ENCODE data around the gene REL. TPM values are rescaled to one million over a fixed set of nuclear protein-coding genes. Genes with fewer than 3 reads are reported as not detected.
A peak's percentile ranks its signal among the peaks of the same experiment; 100 is the strongest.

Gene REL
- total and polyA plus RNA-seq, 3 experiments from 2014 or later = 25.4 to 47.6 (median 45.6) TPM

GRCh38 chr2:60839126-60839813, 42.1 kb upstream of the REL start:
- Histone ChIP-seq H3K9me3 (ENCODE audit: low read length) (no peaks in the 10 kb centered on the region), H3K4me3 (ENCODE audit: low read length) (no peak overlapping the region), H3K27me3 (ENCODE audit: insufficient read depth, low read length, poor library complexity, severe bottlenecking) (peaks cover 4% of the 10 kb centered on the region), H3K36me3 (ENCODE audit: insufficient read depth, low read length) (no peaks in the 10 kb centered on the region), H3K4me1 (ENCODE audit: insufficient read depth, low read length) (peaks cover 10% of the 10 kb centered on the region), H3K27ac (ENCODE audit: low read depth, low read length) (no peak overlapping the region)
- peaks cover 10 to 11% (median 11%) of the 10 kb centered on the region in 3 donors for H3K4me1 Mint-ChIP-seq
- no peaks in the 10 kb centered on the region for H3K36me3 Mint-ChIP-seq
- peak overlapping the region in 2 of 8 donors; percentile 20 to 29 for H3K27ac Mint-ChIP-seq
- H3K9me3 Mint-ChIP-seq = no peaks in the 10 kb centered on the region
- H3K27me3 Mint-ChIP-seq = peaks cover 2 to 15% of the 10 kb centered on the region in 2 donors
- H3K4me3 Mint-ChIP-seq = no peak overlapping the region
- CTCF ChIA-PET = interaction anchor here (0.8 to 1.8 kb wide), 2 partner anchors 12 to 34 kb away, joined by 3 to 5 read pairs; no protein-coding TSS in a partner anchor
- POLR2A ChIA-PET = interaction anchor here (0.6 kb wide), 1 partner anchor 991 kb away, joined by 8 read pairs; no protein-coding TSS in a partner anchor
- DNase-seq = no peak

GRCh38 chr2:60840880-60841279, 40.5 kb upstream of the REL start:
- H3K9me3 Mint-ChIP-seq = no peaks in the 10 kb centered on the region
- CTCF ChIA-PET = no interaction called here
- H3K4me1 ChIP-seq (ENCODE audit: insufficient read depth, low read length) = peaks cover 10% of the 10 kb centered on the region
- peaks cover 0 to 7% of the 10 kb centered on the region in 2 donors for H3K27me3 Mint-ChIP-seq
- H3K36me3 Mint-ChIP-seq = no peaks in the 10 kb centered on the region
- H3K27ac Mint-ChIP-seq = peak overlapping the region; percentile 40 to 90 (median 76)
- no peak overlapping the region for H3K4me3 ChIP-seq (ENCODE audit: low read length)
- H3K9me3 ChIP-seq (ENCODE audit: low read length) = no peaks in the 10 kb centered on the region
- no peaks in the 10 kb centered on the region for H3K27me3 ChIP-seq (ENCODE audit: insufficient read depth, low read length, poor library complexity, severe bottlenecking)
- peaks cover 10 to 11% (median 11%) of the 10 kb centered on the region in 3 donors for H3K4me1 Mint-ChIP-seq
- peak overlapping the region in 3 of 7 donors; percentile 26 to 57 (median 50) for H3K4me3 Mint-ChIP-seq
- no peaks in the 10 kb centered on the region for H3K36me3 ChIP-seq (ENCODE audit: insufficient read depth, low read length)
- POLR2A ChIA-PET = no interaction called here
- no peak overlapping the region for H3K27ac ChIP-seq (ENCODE audit: low read depth, low read length)
- DNase-seq = peak in 2 of 5 donors; percentile 13 to 26

- no peak overlapping the region for H3K4me3 ChIP-seq (ENCODE audit: low read length)
- Mint-ChIP-seq H3K4me1 (peaks cover 10 to 11% (median 11%) of the 10 kb centered on the region in 3 donors), H3K27me3 (peaks cover 0 to under 1% of the 10 kb centered on the region in 2 donors), H3K36me3 (no peaks in the 10 kb centered on the region), H3K9me3 (no peaks in the 10 kb centered on the region), H3K4me3 (no peak overlapping the region), H3K27ac (peak overlapping the region in 1 of 8 donors; percentile 70)
- no peaks in the 10 kb centered on the region for H3K9me3 ChIP-seq (ENCODE audit: low read length)
- DNase-seq = no peak
- POLR2A ChIA-PET = no interaction called here
- H3K27ac ChIP-seq (ENCODE audit: low read depth, low read length) = no peak overlapping the region
- H3K36me3 ChIP-seq (ENCODE audit: insufficient read depth, low read length) = no peaks in the 10 kb centered on the region
- CTCF ChIA-PET = no interaction called here
- H3K4me1 ChIP-seq (ENCODE audit: insufficient read depth, low read length) = peaks cover 10% of the 10 kb centered on the region
- H3K27me3 ChIP-seq (ENCODE audit: insufficient read depth, low read length, poor library complexity, severe bottlenecking) = no peaks in the 10 kb centered on the region
Observed at GRCh38 chr2:60843006-60843405, 38.4 kb upstream of the REL start.

DNA sequence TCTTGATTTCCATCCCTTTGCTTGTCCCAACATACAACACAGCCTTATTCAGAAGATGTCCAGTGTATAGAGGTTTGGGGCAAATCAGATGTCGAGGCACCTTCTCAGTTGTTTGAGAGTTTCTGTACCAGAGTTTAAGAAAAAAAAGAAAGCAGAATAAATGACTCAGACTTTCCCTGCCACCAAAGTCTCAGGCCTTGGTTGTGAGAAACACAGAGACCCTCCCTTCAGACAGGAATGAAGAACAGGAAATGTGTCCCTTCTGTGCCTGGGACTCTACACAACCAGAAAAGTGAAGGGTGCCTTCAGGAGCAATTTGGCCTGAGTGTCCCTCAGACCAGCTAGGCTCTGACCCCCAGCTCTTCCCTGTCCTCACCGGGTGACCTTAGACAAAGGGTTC, 37.3 kb upstream of the REL start:
- DNase-seq = no peak
- Mint-ChIP-seq H3K36me3 (no peaks in the 10 kb centered on the region), H3K27ac (peak overlapping the region in 3 of 8 donors; percentile 1 to 61 (median 45)), H3K4me1 (peaks cover 10 to 11% (median 11%) of the 10 kb centered on the region in 3 donors), H3K4me3 (no peak overlapping the region), H3K9me3 (no peaks in the 10 kb centered on the region), H3K27me3 (peaks cover 0 to 2% of the 10 kb centered on the region in 2 donors)
- Histone ChIP-seq H3K36me3 (ENCODE audit: insufficient read depth, low read length) (no peaks in the 10 kb centered on the region), H3K4me3 (ENCODE audit: low read length) (no peak overlapping the region), H3K27ac (ENCODE audit: low read depth, low read length) (no peak overlapping the region), H3K27me3 (ENCODE audit: insufficient read depth, low read length, poor library complexity, severe bottlenecking) (no peaks in the 10 kb centered on the region), H3K4me1 (ENCODE audit: insufficient read depth, low read length) (peaks cover 10% of the 10 kb centered on the region), H3K9me3 (ENCODE audit: low read length) (no peaks in the 10 kb centered on the region)
- ChIA-PET POLR2A (no interaction called here), CTCF (no interaction called here)

- peaks cover 2 to 9% of the 10 kb centered on the region in 2 donors for H3K27me3 Mint-ChIP-seq
- no peaks in the 10 kb centered on the region for H3K4me1 Mint-ChIP-seq
- Histone ChIP-seq H3K4me3 (ENCODE audit: low read length) (no peak overlapping the region), H3K27ac (ENCODE audit: low read depth, low read length) (no peak overlapping the region), H3K36me3 (ENCODE audit: insufficient read depth, low read length) (no peaks in the 10 kb centered on the region), H3K4me1 (ENCODE audit: insufficient read depth, low read length) (no peaks in the 10 kb centered on the region), H3K27me3 (ENCODE audit: insufficient read depth, low read length, poor library complexity, severe bottlenecking) (no peaks in the 10 kb centered on the region), H3K9me3 (ENCODE audit: low read length) (no peaks in the 10 kb centered on the region)
- H3K4me3 Mint-ChIP-seq = no peak overlapping the region
- no peaks in the 10 kb centered on the region for H3K36me3 Mint-ChIP-seq
- no peaks in the 10 kb centered on the region for H3K9me3 Mint-ChIP-seq
- no peak for DNase-seq
- POLR2A ChIA-PET = no interaction called here
- CTCF ChIA-PET = no interaction called here
- peak overlapping the region in 1 of 8 donors; percentile 76 for H3K27ac Mint-ChIP-seq
Observed at GRCh38 chr2:60847854-60848253, 33.5 kb upstream of the REL start.

GRCh38 chr2:60849187-60849586, 32.2 kb upstream of the REL start:
- ChIA-PET CTCF (no interaction called here), POLR2A (no interaction called here)
- Mint-ChIP-seq H3K27me3 (peaks cover 8 to 11% of the 10 kb centered on the region in 2 donors), H3K4me1 (no peaks in the 10 kb centered on the region), H3K36me3 (no peaks in the 10 kb centered on the region), H3K4me3 (peak overlapping the region in 1 of 7 donors; percentile 52), H3K27ac (no peak overlapping the region), H3K9me3 (no peaks in the 10 kb centered on the region)
- no peak for DNase-seq
- no peaks in the 10 kb centered on the region for H3K9me3 ChIP-seq (ENCODE audit: low read length)
- no peaks in the 10 kb centered on the region for H3K36me3 ChIP-seq (ENCODE audit: insufficient read depth, low read length)
- no peaks in the 10 kb centered on the region for H3K4me1 ChIP-seq (ENCODE audit: insufficient read depth, low read length)
- H3K4me3 ChIP-seq (ENCODE audit: low read length) = no peak overlapping the region
- no peaks in the 10 kb centered on the region for H3K27me3 ChIP-seq (ENCODE audit: insufficient read depth, low read length, poor library complexity, severe bottlenecking)
- no peak overlapping the region for H3K27ac ChIP-seq (ENCODE audit: low read depth, low read length)

- Histone ChIP-seq H3K27ac (ENCODE audit: low read depth, low read length) (no peak overlapping the region), H3K4me3 (ENCODE audit: low read length) (no peak overlapping the region), H3K27me3 (ENCODE audit: insufficient read depth, low read length, poor library complexity, severe bottlenecking) (no peaks in the 10 kb centered on the region), H3K9me3 (ENCODE audit: low read length) (no peaks in the 10 kb centered on the region), H3K4me1 (ENCODE audit: insufficient read depth, low read length) (no peaks in the 10 kb centered on the region), H3K36me3 (ENCODE audit: insufficient read depth, low read length) (no peaks in the 10 kb centered on the region)
- POLR2A ChIA-PET = no interaction called here
- Mint-ChIP-seq H3K4me1 (no peaks in the 10 kb centered on the region), H3K9me3 (no peaks in the 10 kb centered on the region), H3K27ac (peak overlapping the region in 1 of 8 donors; percentile 14), H3K36me3 (no peaks in the 10 kb centered on the region), H3K27me3 (peaks cover 8 to 11% of the 10 kb centered on the region in 2 donors), H3K4me3 (no peak overlapping the region)
- DNase-seq = no peak
- CTCF ChIA-PET = no interaction called here
Observed at GRCh38 chr2:60852282-60852860, 29.0 kb upstream of the REL start.

GRCh38 chr2:60853531-60853930, 27.8 kb upstream of the REL start:
- H3K27me3 Mint-ChIP-seq = peaks cover 6 to 11% of the 10 kb centered on the region in 2 donors
- Histone ChIP-seq H3K27me3 (ENCODE audit: insufficient read depth, low read length, poor library complexity, severe bottlenecking) (no peaks in the 10 kb centered on the region), H3K9me3 (ENCODE audit: low read length) (no peaks in the 10 kb centered on the region), H3K4me1 (ENCODE audit: insufficient read depth, low read length) (no peaks in the 10 kb centered on the region), H3K36me3 (ENCODE audit: insufficient read depth, low read length) (no peaks in the 10 kb centered on the region), H3K4me3 (ENCODE audit: low read length) (no peak overlapping the region), H3K27ac (ENCODE audit: low read depth, low read length) (no peak overlapping the region)
- H3K27ac Mint-ChIP-seq = peak overlapping the region in 3 of 8 donors; percentile 4 to 48 (median 44)
- no peaks in the 10 kb centered on the region for H3K9me3 Mint-ChIP-seq
- DNase-seq = no peak
- no peak overlapping the region for H3K4me3 Mint-ChIP-seq
- no peaks in the 10 kb centered on the region for H3K36me3 Mint-ChIP-seq
- CTCF ChIA-PET = no interaction called here
- POLR2A ChIA-PET = no interaction called here
- H3K4me1 Mint-ChIP-seq = no peaks in the 10 kb centered on the region

Measured in CD8-positive, alpha-beta memory T cell (primary cell).